Activated CD8-positive, alpha-beta memory T cell treated with anti-CD3 and anti-CD28 coated beads, Interleukin-2, amount 50 U/mL, for 48 hours (primary cell): Measurements from ENCODE around the gene GALNT16.
A peak's percentile ranks its signal among the peaks of the same experiment; 100 is the strongest.
"Not testable (repeated sequence)": the region's sequence is repeated elsewhere in the genome, so short reads cannot be mapped to it uniquely, and the experiment has no call there.

ENCODE experiments used
- DNase-seq: peaks from one replicate; pipeline ENCODE4 v3.0.0-alpha.2; 2020

GALNT16 gene

GRCh38 chr14:69370061-69370460 is 110.1 kb downstream of the GALNT16 start:
- DNase-seq, result no peak

- no peak for DNase-seq
Observed at GRCh38 chr14:69372146-69372545, 112.2 kb downstream of the GALNT16 start.

GRCh38 chr14:69373104-69373503 is 113.1 kb downstream of the GALNT16 start:
- DNase-seq, result no peak

- no peak for DNase-seq
Observed at GRCh38 chr14:69374235-69374634, 114.3 kb downstream of the GALNT16 start.

- DNase-seq, result no peak
Observed at GRCh38 chr14:69375182-69375581, 115.2 kb downstream of the GALNT16 start.

- no peak for DNase-seq
Observed at GRCh38 chr14:69375722-69376121, 115.8 kb downstream of the GALNT16 start.

- no peak for DNase-seq
Observed at GRCh38 chr14:69376439-69376838, 116.5 kb downstream of the GALNT16 start.

- no peak for DNase-seq
Observed at GRCh38 chr14:69378274-69378673, 118.3 kb downstream of the GALNT16 start.

GRCh38 chr14:69387311-69387710 is 127.4 kb downstream of the GALNT16 start:
- no peak for DNase-seq

- not testable (repeated sequence) for DNase-seq
Observed at GRCh38 chr14:69391400-69391799, 131.4 kb downstream of the GALNT16 start.

GRCh38 chr14:69392481-69392880 is 132.5 kb downstream of the GALNT16 start:
- no peak for DNase-seq

GRCh38 chr14:69395929-69396328 is 136.0 kb downstream of the GALNT16 start:
- no peak for DNase-seq

- DNase-seq, result peak; percentile 93
Observed at GRCh38 chr14:69398053-69398817, 138.3 kb downstream of the GALNT16 start, which contains the start of the genes ERH and SLC39A9. Gene ERH (minus strand): TSS chr14:69398299. CDS start chr14:69398233, 66 bp downstream. Gene SLC39A9 (plus strand): TSS chr14:69398692. CDS start chr14:69399370, 678 bp downstream.

GRCh38 chr14:69398818-69399210 is 138.9 kb downstream of the GALNT16 start:
- DNase-seq, result no peak

GRCh38 chr14:69399750-69400149 is 139.8 kb downstream of the GALNT16 start:
- DNase-seq, result no peak

- no peak for DNase-seq
Observed at GRCh38 chr14:69400154-69400553, 140.2 kb downstream of the GALNT16 start.

- no peak for DNase-seq
Observed at GRCh38 chr14:69401841-69402240, 141.9 kb downstream of the GALNT16 start.

- no peak for DNase-seq
Observed at GRCh38 chr14:69404478-69404877, 144.5 kb downstream of the GALNT16 start.

GRCh38 chr14:69404883-69405282 is 144.9 kb downstream of the GALNT16 start:
- DNase-seq, result no peak

GRCh38 chr14:69405762-69406161 is 145.8 kb downstream of the GALNT16 start:
- DNase-seq, result no peak
